ENCODE measurements around the gene NCAPG2. TPM values are rescaled to one million over a fixed set of nuclear protein-coding genes. Genes with fewer than 3 reads are reported as not detected.

NCAPG2 gene
- polyA plus RNA-seq, 1 donor (not counting 4 experiments of a cell fraction or from before 2014, with no cell fraction given) = 16.5 TPM

- peaks cover 19% of the 10 kb centered on the region for H3K79me2 ChIP-seq (ENCODE audit: control insufficient read depth, insufficient read depth, low read length)
- no peak for FAIRE-seq
- no peaks in the 10 kb centered on the region for H3K9me3 ChIP-seq (ENCODE audit: control insufficient read depth, low read depth, low read length)
- H3K27me3 ChIP-seq (ENCODE audit: control insufficient read depth, extremely low read depth, insufficient read depth, low read length) = no peaks in the 10 kb centered on the region
- H3K36me3 ChIP-seq (ENCODE audit: control insufficient read depth in 2 of 2, extremely low read depth in 1 of 2, insufficient read depth in 2 of 2, low read length in 2 of 2) = no peaks in the 10 kb centered on the region
- no peak overlapping the region for H3K27ac ChIP-seq (ENCODE audit: control insufficient read depth, insufficient read depth, low read length)
- DNase-seq (ENCODE audit: low read depth, low spot score) = no peak
- H3K4me2 ChIP-seq (ENCODE audit: control insufficient read depth, extremely low read depth, insufficient read depth, low read depth, low read length) = no peak overlapping the region
- no peak overlapping the region for H3K4me3 ChIP-seq (ENCODE audit: control insufficient read depth in 2 of 3, extremely low read depth in 1 of 3, insufficient read depth in 2 of 3, low read depth in 1 of 3, low read length in 3 of 3)
- H2AFZ ChIP-seq (ENCODE audit: control insufficient read depth, low read length) = no peak overlapping the region
- H3K9ac ChIP-seq (ENCODE audit: control insufficient read depth, extremely low read depth, insufficient read depth, low read length) = no peak overlapping the region
- peaks cover 14% of the 10 kb centered on the region for H3K4me1 ChIP-seq (ENCODE audit: control insufficient read depth, extremely low read depth, insufficient read depth, low read length)
- no peaks in the 10 kb centered on the region for H3K9me1 ChIP-seq (ENCODE audit: control insufficient read depth, extremely low read depth, insufficient read depth, low read length)
- dilution Hi-C loops (cut with MboI; ENCODE audit: extremely low pct_ligation_motif_present, low sequenced_read_pairs) = no loop called here
- no peaks in the 10 kb centered on the region for H4K20me1 ChIP-seq (ENCODE audit: control insufficient read depth, extremely low read depth, insufficient read depth, low read length)
- no peak for TF ChIP-seq EZH2 (IDR thresholded peaks at IDR 0.05; ENCODE audit: low read length)
- no peak for TF ChIP-seq CTCF (optimal IDR thresholded peaks at IDR 0.05 in 1 of 3, IDR thresholded peaks at IDR 0.05 in 1 of 3, conservative IDR thresholded peaks at IDR 0.05 in 1 of 3; ENCODE audit: extremely low read depth in 1 of 3, insufficient read depth in 2 of 3, low read length in 3 of 3)
Measured at GRCh38 chr7:158707610-158708009, 3.0 kb upstream of the NCAPG2 start.

GRCh38 chr7:158706710-158707590 is 2.3 kb upstream of the NCAPG2 start:
- Histone ChIP-seq H3K9me3 (ENCODE audit: control insufficient read depth, low read depth, low read length) (no peaks in the 10 kb centered on the region), H3K9ac (ENCODE audit: control insufficient read depth, extremely low read depth, insufficient read depth, low read length) (no peak overlapping the region), H3K36me3 (ENCODE audit: control insufficient read depth in 2 of 2, extremely low read depth in 1 of 2, insufficient read depth in 2 of 2, low read length in 2 of 2) (no peaks in the 10 kb centered on the region), H3K4me1 (ENCODE audit: control insufficient read depth, extremely low read depth, insufficient read depth, low read length) (peaks cover 17% of the 10 kb centered on the region), H3K9me1 (ENCODE audit: control insufficient read depth, extremely low read depth, insufficient read depth, low read length) (no peaks in the 10 kb centered on the region), H3K79me2 (ENCODE audit: control insufficient read depth, insufficient read depth, low read length) (peaks cover 26% of the 10 kb centered on the region), H3K27me3 (ENCODE audit: control insufficient read depth, extremely low read depth, insufficient read depth, low read length) (no peaks in the 10 kb centered on the region), H2AFZ (ENCODE audit: control insufficient read depth, low read length) (no peak overlapping the region), H3K4me3 (ENCODE audit: control insufficient read depth in 2 of 3, extremely low read depth in 1 of 3, insufficient read depth in 2 of 3, low read depth in 1 of 3, low read length in 3 of 3) (no peak overlapping the region), H4K20me1 (ENCODE audit: control insufficient read depth, extremely low read depth, insufficient read depth, low read length) (no peaks in the 10 kb centered on the region), H3K27ac (ENCODE audit: control insufficient read depth, insufficient read depth, low read length) (no peak overlapping the region), H3K4me2 (ENCODE audit: control insufficient read depth, extremely low read depth, insufficient read depth, low read depth, low read length) (no peak overlapping the region)
- no peak for TF ChIP-seq CTCF (optimal IDR thresholded peaks at IDR 0.05 in 1 of 3, IDR thresholded peaks at IDR 0.05 in 1 of 3, conservative IDR thresholded peaks at IDR 0.05 in 1 of 3; ENCODE audit: extremely low read depth in 1 of 3, insufficient read depth in 2 of 3, low read length in 3 of 3)
- TF ChIP-seq EZH2 (IDR thresholded peaks at IDR 0.05; ENCODE audit: low read length) = no peak
- FAIRE-seq = no peak
- no peak for DNase-seq (ENCODE audit: low read depth, low spot score)
- dilution Hi-C loops (cut with MboI; ENCODE audit: extremely low pct_ligation_motif_present, low sequenced_read_pairs) = no loop called here

Data from keratinocyte (primary cell).